Endodermal cell (in vitro differentiated cells): ENCODE results near the gene ADI1. TPM values are rescaled to one million over a fixed set of nuclear protein-coding genes. Genes with fewer than 3 reads are reported as not detected.
"Not testable (repeated sequence)": the region's sequence is repeated elsewhere in the genome, so short reads cannot be mapped to it uniquely, and the experiment has no call there.

ENCODE experiments used
- DNase-seq: peaks from one replicate; pipeline ENCODE4 v3.0.0-alpha.2; 2017
- H3K27ac ChIP-seq: 2 replicates; pipeline ENCODE4 v1.5.1; 2013; ENCODE audit warnings: mild to moderate bottlenecking, low read depth, low read length, moderate library complexity
- H3K27me3 ChIP-seq: 2 replicates; pipeline ENCODE4 v1.6.1; 2013; ENCODE audit warnings: mild to moderate bottlenecking, low read length, moderate library complexity; ENCODE audit not compliant: insufficient read depth, control insufficient read depth, poor library complexity, severe bottlenecking
- H3K36me3 ChIP-seq: 2 replicates; pipeline ENCODE4 v1.7.0; 2013; ENCODE audit warnings: mild to moderate bottlenecking, low read length, moderate library complexity; ENCODE audit not compliant: control insufficient read depth, insufficient read depth
- H3K4me1 ChIP-seq: one replicate; pipeline ENCODE4 v1.7.0; 2013; ENCODE audit warnings: low read length; ENCODE audit not compliant: control insufficient read depth, insufficient read depth
- H3K4me3 ChIP-seq: 2 replicates; pipeline ENCODE4 v1.5.1; 2013; ENCODE audit warnings: mild to moderate bottlenecking, low read length, moderate library complexity
- H3K9ac ChIP-seq: 2 replicates; pipeline ENCODE4 v1.6.1; 2013; ENCODE audit warnings: mild to moderate bottlenecking, low read length, moderate library complexity; ENCODE audit not compliant: poor library complexity, severe bottlenecking; ENCODE audit errors: extremely low read depth
- H3K9me3 ChIP-seq: 2 replicates; pipeline ENCODE4 v1.6.1; 2013; ENCODE audit warnings: mild to moderate bottlenecking, low read length, moderate library complexity; ENCODE audit not compliant: control insufficient read depth
- H3K27ac Mint-ChIP-seq: 2 replicates; pipeline ENCODE4 v1.8.0; 2020; ENCODE audit warnings: mixed read lengths
- H3K27me3 Mint-ChIP-seq: 2 replicates; pipeline ENCODE4 v1.8.0; 2021; ENCODE audit warnings: mild to moderate bottlenecking, mixed read lengths; ENCODE audit not compliant: insufficient read depth
- H3K36me3 Mint-ChIP-seq: 2 replicates; pipeline ENCODE4 v1.8.0; 2020; ENCODE audit warnings: low read depth, mixed read lengths
- H3K4me1 Mint-ChIP-seq: 2 replicates; pipeline ENCODE4 v1.8.0; 2020; ENCODE audit warnings: mixed read lengths
- H3K4me3 Mint-ChIP-seq: 2 replicates; pipeline ENCODE4 v1.8.0; 2020; ENCODE audit warnings: mild to moderate bottlenecking, moderate library complexity, mixed read lengths
- H3K9me3 Mint-ChIP-seq: 2 replicates; pipeline ENCODE4 v1.8.0; 2020; ENCODE audit warnings: mild to moderate bottlenecking, mixed read lengths
- WGBS, 2 experiments: methylation state at CpG; one replicate each; pipeline versions ENCODE4 v1.1.5 to v1.1.7; 2013; ENCODE audit warnings: missing lambda C conversion rate in 2 of 2, mixed read lengths in 1 of 2; ENCODE audit not compliant: insufficient coverage in 1 of 2, insufficient read length in 1 of 2; 5-methylcytosine and 5-hydroxymethylcytosine counted together
- total RNA-seq, 2 donors: library from RNA; stranded (reverse); fragmentation: NEBNext Ultra II Directional in 1 of 2; extraction: Animal tissue kit (Norgen Biotek cat#: 25700) in 1 of 2; gene quantifications; 2 replicates in 1 of 2; 3 replicates in 1 of 2; pipeline ENCODE4 v1.2.1, GENCODE V29; 2021
- TF ChIP-seq, protein P1 (sequence below): fragments of 200-600 bp; sonication (generic); conservative IDR thresholded peaks from 2 replicates; pipeline ENCODE4 v1.5.0; 2021; ENCODE audit warnings: antibody characterized with exemption, mild to moderate bottlenecking

ADI1 gene
- total RNA-seq, 2 donors from 2014 or later: 27.1 to 40.1 TPM

DNA sequence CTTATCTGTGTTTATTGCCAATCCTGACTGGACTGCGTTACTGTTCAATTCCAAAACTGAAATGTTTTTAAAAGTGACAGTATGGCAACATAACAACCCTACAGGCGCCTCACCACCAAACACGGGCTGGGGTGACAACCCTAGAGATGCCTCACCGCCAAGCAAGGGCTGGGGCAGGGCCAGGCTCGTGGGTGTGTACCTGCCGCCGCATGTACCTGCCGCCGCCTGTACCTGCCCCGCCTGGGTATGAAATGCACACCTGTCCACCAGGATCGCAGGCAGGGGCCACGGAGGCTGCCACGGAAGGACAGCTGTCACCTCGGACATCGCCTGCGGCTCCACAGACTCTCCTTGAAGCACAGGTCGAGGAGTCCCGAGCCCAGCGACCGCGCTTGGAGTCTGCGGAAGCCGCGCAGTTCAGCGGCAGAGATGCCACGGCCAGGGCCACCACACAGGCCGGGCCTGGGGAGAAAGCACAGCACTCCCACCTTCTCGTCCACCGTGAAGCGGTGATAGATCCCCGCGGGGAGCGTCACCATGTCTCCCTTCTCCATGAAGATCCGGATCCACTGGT lies 18.9 kb downstream of the ADI1 start:
- H3K4me1 Mint-ChIP-seq: peaks cover 3% of the 10 kb centered on the region
- TF ChIP-seq, protein P1, sequence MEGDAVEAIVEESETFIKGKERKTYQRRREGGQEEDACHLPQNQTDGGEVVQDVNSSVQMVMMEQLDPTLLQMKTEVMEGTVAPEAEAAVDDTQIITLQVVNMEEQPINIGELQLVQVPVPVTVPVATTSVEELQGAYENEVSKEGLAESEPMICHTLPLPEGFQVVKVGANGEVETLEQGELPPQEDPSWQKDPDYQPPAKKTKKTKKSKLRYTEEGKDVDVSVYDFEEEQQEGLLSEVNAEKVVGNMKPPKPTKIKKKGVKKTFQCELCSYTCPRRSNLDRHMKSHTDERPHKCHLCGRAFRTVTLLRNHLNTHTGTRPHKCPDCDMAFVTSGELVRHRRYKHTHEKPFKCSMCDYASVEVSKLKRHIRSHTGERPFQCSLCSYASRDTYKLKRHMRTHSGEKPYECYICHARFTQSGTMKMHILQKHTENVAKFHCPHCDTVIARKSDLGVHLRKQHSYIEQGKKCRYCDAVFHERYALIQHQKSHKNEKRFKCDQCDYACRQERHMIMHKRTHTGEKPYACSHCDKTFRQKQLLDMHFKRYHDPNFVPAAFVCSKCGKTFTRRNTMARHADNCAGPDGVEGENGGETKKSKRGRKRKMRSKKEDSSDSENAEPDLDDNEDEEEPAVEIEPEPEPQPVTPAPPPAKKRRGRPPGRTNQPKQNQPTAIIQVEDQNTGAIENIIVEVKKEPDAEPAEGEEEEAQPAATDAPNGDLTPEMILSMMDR: no peak
- no peak overlapping the region for H3K4me3 Mint-ChIP-seq
- H3K9me3 Mint-ChIP-seq: no peaks in the 10 kb centered on the region
- DNase-seq: no peak
- H3K27me3 Mint-ChIP-seq: no peaks in the 10 kb centered on the region
- H3K4me1 ChIP-seq: peaks cover under 1% of the 10 kb centered on the region
- no peaks in the 10 kb centered on the region for H3K9me3 ChIP-seq
- 96 to 98% methylated on average over 33 to 34 of the region's 34 CpGs for WGBS, 2 experiments
- H3K36me3 Mint-ChIP-seq: peaks cover 78% of the 10 kb centered on the region
- H3K27ac ChIP-seq: no peak overlapping the region
- no peak overlapping the region for H3K27ac Mint-ChIP-seq
- peaks cover 52% of the 10 kb centered on the region for H3K36me3 ChIP-seq
- no peak overlapping the region for H3K4me3 ChIP-seq
- H3K27me3 ChIP-seq: no peaks in the 10 kb centered on the region
- H3K9ac ChIP-seq: no peak overlapping the region

DNA sequence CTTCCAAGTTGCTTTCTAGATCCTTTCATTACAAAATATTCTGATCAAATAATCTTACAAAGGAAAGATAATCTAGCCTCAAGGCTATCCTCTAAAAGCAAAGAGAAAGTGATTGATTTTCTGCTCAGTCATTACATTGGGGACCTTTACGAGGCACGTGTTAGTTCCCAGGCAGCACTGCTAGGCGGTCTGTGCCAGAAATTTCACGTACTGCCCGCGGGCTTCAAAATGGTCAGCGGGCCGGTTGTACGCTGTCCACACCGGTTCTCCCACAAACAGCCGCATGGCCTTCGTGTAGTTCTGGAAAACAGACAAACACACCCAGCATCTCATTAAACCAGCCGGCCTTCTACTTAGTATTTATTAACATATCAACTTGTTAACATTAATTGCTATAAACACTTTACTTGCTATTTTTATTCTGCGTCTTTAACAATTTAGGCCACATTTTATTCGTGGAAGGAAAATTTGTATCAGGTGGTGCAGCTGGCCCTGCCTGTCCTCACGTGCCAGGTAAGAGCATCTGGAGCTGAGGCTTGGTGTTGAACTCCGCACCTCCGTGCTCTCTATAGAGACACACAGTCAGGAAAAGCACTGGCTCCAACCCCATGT lies 20.4 kb downstream of the ADI1 start:
- Mint-ChIP-seq H3K9me3 (no peaks in the 10 kb centered on the region), H3K4me3 (no peak overlapping the region), H3K27me3 (no peaks in the 10 kb centered on the region), H3K27ac (no peak overlapping the region), H3K36me3 (peaks cover 73% of the 10 kb centered on the region), H3K4me1 (no peaks in the 10 kb centered on the region)
- H3K9ac ChIP-seq: no peak overlapping the region
- no peaks in the 10 kb centered on the region for H3K9me3 ChIP-seq
- H3K36me3 ChIP-seq: peaks cover 40% of the 10 kb centered on the region
- TF ChIP-seq, protein P1: no peak
- no peak overlapping the region for H3K4me3 ChIP-seq
- 92 to 95% methylated on average over 16 to 18 of the region's 18 CpGs for WGBS, 2 experiments
- H3K27ac ChIP-seq: no peak overlapping the region
- no peak for DNase-seq
- H3K4me1 ChIP-seq: no peaks in the 10 kb centered on the region
- no peaks in the 10 kb centered on the region for H3K27me3 ChIP-seq

DNA sequence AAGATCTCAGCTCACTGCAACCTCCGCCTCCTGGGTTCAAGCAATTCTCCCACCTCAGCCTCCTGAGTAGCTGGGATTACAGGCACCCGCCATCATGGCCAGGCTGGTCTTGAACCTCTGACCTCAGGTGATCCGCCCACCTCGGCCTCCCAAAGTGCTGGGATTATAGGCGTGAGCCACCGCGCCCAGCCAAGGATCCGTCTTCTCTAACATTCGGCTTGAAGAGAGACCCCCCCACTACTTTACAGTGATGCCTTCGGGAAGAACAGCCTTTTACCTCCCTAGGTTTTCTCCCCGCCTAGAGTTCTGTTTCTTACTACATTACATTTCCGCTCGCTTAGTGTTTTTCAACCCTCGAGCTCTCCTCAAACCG lies 22.6 kb downstream of the ADI1 start:
- H3K27me3 Mint-ChIP-seq, H3K27ac Mint-ChIP-seq, H3K27ac ChIP-seq, H3K9me3 ChIP-seq, H3K9me3 Mint-ChIP-seq, H3K9ac ChIP-seq, DNase-seq, H3K4me3 Mint-ChIP-seq, H3K27me3 ChIP-seq, H3K4me1 ChIP-seq, H3K4me1 Mint-ChIP-seq, H3K4me3 ChIP-seq: not testable (repeated sequence)
- 93 to 96% methylated on average over 14 to 15 of the region's 15 CpGs for WGBS, 2 experiments
- H3K36me3 ChIP-seq: peaks cover 27% of the 10 kb centered on the region
- H3K36me3 Mint-ChIP-seq: peaks cover 58% of the 10 kb centered on the region
